ENCODE measurements around the gene PWWP3B. TPM values are rescaled to one million over a fixed set of nuclear protein-coding genes. Genes with fewer than 3 reads are reported as not detected.

PWWP3B gene
- 0.33 and 1.0 TPM in 2 replicates for total RNA-seq

DNA sequence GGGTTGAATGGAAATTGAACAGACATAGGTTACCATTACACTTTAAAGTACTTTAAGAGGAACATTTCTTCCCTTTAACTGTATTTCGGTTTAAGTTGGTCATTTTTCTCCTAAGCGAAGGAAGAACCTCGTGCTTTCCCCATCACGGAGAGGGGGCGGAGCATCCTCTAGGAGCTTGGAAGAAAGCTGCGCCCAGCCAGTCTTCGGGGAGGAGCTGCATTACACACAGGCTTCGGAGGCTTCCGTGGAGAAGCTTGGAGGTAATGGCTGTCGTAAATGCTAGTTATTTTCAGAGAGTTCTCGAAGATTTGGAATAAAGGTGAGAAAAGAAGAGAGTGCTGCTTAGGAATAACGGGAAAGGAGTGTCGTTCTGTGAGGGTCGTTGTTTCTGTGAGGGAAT is at the start of gene PWWP3B:
TSS of gene PWWP3B (plus strand) at position 199 of the 400 bp plus-strand sequence. CDS start 37,128 bp downstream, outside the sequence.

Other genes with a start within 250 kb of the PWWP3B start
- not detected in 2 replicates for gene SERPINA7, start 129.6 kb upstream of the PWWP3B start, total RNA-seq

All from mesangial cell (primary cell).